AG20443 (cell line): ENCODE measurements around the gene GDPD5.

Experiments used
- DNase-seq: peaks from one replicate; pipeline ENCODE4 v3.0.0; 2012; ENCODE audit warnings: low spot score, mixed read lengths

GDPD5 gene

GRCh38 chr11:75516140-75516539 is 9.6 kb downstream of the GDPD5 start:
- no peak for DNase-seq

GRCh38 chr11:75514596-75514995 is 11.1 kb downstream of the GDPD5 start:
- DNase-seq, result no peak

- DNase-seq, result no peak
Observed at GRCh38 chr11:75513250-75513649, 12.5 kb downstream of the GDPD5 start.

- no peak for DNase-seq
Observed at GRCh38 chr11:75510723-75511019, 15.1 kb downstream of the GDPD5 start.

GRCh38 chr11:75510004-75510722 is 15.6 kb downstream of the GDPD5 start:
- no peak for DNase-seq

GRCh38 chr11:75509020-75509720 is 16.6 kb downstream of the GDPD5 start:
- DNase-seq, result no peak

GRCh38 chr11:75508051-75508561 is 17.6 kb downstream of the GDPD5 start:
- no peak for DNase-seq

GRCh38 chr11:75507571-75507970 is 18.2 kb downstream of the GDPD5 start:
- DNase-seq, result no peak

- no peak for DNase-seq
Observed at GRCh38 chr11:75506827-75507226, 18.9 kb downstream of the GDPD5 start.

GRCh38 chr11:75505916-75506692 is 19.6 kb downstream of the GDPD5 start:
- no peak for DNase-seq

GRCh38 chr11:75504501-75504900 is 21.2 kb downstream of the GDPD5 start:
- no peak for DNase-seq

GRCh38 chr11:75503531-75504099 is 22.1 kb downstream of the GDPD5 start:
- DNase-seq, result no peak

- no peak for DNase-seq
Observed at GRCh38 chr11:75502138-75502537, 23.6 kb downstream of the GDPD5 start.

- no peak for DNase-seq
Observed at GRCh38 chr11:75500742-75501141, 25.0 kb downstream of the GDPD5 start.

- peak; percentile 94 for DNase-seq
Observed at GRCh38 chr11:75499423-75500190, 26.1 kb downstream of the GDPD5 start.

GRCh38 chr11:75498556-75499255 is 27.0 kb downstream of the GDPD5 start:
- peak; percentile 66 for DNase-seq

GRCh38 chr11:75497788-75498409 is 27.8 kb downstream of the GDPD5 start:
- no peak for DNase-seq

- DNase-seq, result no peak
Observed at GRCh38 chr11:75496305-75496752, 29.4 kb downstream of the GDPD5 start.

GRCh38 chr11:75495749-75496304 is 29.9 kb downstream of the GDPD5 start:
- DNase-seq, result no peak

- DNase-seq, result no peak
Observed at GRCh38 chr11:75493626-75494025, 32.1 kb downstream of the GDPD5 start.
